HCEC 1CT (cell line): Measurements from ENCODE around the gene EGFR.

Source experiments
- DNase-seq: peaks from one replicate; pipeline ENCODE4 v3.0.0-alpha.2; 2017

The EGFR gene

GRCh38 chr7:55108401-55108800, 89.6 kb downstream of the EGFR start:
- no peak for DNase-seq

DNA sequence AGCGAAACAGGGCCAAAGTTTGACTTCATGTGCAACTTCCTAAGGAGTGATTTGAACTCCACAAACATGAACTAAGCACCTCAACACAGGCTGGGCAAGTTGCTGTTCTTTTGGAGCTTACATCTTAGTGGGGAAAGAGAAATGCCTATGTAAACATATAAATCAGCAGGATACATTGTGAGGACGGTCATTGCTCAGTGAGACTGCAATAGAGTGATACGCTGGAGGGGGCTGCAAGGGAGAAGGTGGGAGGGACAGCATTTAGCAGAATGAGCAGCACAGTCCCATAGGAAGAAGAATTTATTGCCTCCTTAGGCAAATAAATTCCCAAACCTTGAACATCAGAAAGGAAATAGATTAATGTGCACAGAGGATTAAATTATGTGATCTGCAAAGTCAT, 90.0 kb downstream of the EGFR start:
- no peak for DNase-seq

DNA sequence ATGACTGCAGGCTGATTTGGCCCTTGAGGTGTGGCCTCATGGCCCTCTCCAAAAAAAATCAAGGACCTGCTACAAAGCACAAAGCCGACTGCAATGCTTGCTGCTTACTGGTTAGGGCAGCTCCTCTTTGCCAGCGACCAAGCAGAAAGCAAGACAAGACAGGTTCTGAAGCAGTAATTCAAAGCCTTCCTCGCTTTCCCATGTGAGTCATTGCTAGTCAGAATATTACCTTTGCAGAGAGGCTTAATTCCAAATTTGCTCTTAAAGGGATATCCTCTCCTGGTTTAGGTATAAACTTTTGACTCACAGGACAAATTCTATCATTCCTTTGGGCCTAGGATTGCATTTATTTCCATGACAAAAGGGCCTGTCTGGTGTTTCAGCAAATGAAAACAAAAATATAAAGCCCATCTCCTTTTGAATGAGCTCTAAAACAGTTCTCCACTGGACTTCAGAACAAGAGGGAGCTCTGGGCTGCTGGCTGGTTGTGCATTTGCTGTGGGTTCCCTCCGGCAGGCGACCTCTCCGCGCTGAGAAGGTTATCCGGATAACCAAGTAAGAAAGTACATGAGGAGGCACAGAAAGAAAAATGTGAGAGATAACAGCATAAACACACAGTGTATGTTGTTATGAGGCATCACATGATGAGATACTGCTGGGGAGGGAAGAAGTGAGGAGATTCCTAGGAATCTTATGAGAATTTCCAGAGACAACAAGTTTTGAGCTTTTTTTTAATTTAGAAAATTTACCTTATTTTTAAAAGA, 90.8 kb downstream of the EGFR start:
- no peak for DNase-seq

DNA sequence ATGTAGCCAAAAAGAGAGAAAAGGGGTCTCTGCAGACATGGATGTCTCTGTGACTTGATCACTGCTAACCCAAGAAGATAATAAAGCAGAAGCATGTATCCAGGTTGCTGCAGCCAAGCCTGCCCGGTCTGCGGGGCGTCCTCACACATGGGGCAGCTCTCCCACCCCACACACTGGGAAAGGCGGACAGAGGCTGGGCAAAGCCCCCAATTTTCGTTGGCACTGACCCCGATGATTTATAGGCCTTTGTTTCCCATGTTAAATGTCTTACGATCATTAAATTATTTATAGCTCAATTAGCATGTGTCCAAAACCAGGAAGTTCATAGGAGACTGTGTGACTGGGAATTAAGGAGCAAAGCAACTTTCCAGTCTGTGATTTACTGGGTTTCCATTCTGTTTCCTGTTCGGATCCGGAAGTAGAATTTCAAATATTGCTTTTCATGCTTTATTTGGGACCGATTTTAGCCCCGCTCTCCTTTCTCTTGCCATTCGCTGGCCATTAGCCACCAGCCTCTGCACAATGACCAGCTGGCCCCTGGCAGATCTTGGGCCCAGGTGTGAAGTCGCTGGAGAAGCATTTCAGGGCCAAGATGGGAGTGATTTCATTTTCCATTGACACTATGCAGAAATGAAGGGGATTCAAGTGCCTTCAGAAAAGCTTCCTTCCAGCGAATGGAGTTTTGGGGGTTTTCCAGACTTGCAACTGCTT, 91.6 kb downstream of the EGFR start:
- DNase-seq = no peak

GRCh38 chr7:55110993-55111361, 92.2 kb downstream of the EGFR start:
- DNase-seq = no peak

- no peak for DNase-seq
These were observed 93.2 kb downstream of the EGFR start for GRCh38 chr7:55112056-55112455.

GRCh38 chr7:55113760-55114540, 95.1 kb downstream of the EGFR start:
- no peak for DNase-seq

- DNase-seq = no peak
These were observed 98.5 kb downstream of the EGFR start for GRCh38 chr7:55117286-55117685.

GRCh38 chr7:55118426-55118825, 99.6 kb downstream of the EGFR start:
- no peak for DNase-seq

GRCh38 chr7:55119571-55119970, 100.8 kb downstream of the EGFR start:
- no peak for DNase-seq

DNA sequence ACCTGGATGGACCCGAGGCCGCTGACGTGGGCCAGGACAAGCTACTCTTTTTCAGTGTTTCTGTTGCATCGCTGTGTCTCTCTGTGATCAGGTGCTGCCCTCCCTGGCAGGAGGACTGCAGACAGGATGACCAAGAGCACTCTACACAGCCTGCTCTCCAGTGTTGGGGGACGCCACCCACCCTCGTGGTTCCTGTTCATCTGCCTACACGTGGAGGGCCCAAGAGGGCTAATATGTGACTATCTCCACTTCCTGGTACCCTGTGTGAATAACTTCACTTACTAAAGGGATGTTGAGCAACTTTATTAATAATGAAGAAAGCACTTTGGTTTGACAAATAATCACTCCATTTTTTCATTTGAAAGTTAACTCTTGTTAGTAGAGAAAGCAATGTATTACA, 101.3 kb downstream of the EGFR start:
- DNase-seq = no peak

- peak; percentile 63 for DNase-seq
These were observed 101.8 kb downstream of the EGFR start for GRCh38 chr7:55120501-55121198.

- no peak for DNase-seq
These were observed 102.4 kb downstream of the EGFR start for GRCh38 chr7:55121249-55121648.

DNA sequence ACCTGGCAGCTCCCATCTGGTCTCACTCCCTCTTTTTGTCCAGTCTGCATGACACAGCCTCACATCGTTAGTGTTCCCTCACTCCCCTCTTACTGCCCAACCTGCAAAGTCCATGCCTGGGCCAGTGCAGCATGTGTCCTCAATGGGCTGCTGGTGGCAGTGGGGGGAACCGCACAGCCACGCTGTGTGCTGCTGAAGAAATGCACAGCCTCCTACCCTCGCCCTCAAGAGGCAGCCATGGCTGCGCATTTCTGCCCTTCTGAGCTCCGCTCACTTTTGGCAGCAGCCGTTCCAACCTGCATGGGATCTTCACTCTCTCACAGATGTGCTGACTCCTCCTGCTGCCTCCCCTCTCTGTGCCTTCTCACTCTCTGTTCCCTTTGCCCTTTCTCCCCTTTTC, 103.4 kb downstream of the EGFR start:
- no peak for DNase-seq

DNA sequence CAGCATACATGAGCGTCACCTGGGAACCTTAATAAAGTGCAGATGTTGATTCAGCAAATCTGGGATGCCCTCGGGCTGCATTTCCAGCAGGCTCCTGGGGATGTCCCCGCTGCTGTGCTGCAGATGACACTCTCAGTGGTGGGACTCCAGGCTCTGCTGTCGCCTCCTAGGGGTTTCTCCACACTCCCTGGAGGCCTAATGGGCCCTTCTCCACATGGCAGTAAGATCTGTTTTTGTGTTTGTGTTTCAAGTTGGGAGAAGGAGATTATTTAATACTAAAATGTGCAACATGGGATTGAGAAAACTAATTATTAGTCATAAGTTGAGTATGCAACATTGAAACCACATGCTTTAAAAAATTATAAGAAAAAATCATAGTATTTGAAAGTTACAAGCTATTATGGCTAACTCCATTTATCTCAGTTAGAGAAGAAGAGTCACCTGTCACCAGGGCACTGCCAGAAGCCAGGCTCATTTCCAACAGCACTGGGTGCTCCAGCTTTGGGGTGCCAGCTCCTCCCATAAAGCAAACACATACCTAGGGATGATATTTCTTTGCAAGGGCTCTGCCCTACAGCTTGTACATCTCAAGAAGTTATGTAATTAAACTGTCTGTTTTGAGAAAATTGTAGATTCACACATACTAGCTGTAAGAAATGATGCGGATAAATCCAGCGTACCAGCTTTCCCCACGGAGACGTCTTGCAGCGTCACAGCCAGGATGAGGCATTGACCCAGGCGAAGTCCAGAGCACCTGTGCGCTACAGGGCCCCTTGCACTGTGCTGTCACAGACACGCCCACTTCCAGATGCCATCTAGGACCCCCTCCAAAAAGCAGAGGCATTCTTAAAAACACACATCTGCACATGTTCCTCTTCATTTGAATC, 106.4 kb downstream of the EGFR start:
- peak; percentile 59 for DNase-seq

DNA sequence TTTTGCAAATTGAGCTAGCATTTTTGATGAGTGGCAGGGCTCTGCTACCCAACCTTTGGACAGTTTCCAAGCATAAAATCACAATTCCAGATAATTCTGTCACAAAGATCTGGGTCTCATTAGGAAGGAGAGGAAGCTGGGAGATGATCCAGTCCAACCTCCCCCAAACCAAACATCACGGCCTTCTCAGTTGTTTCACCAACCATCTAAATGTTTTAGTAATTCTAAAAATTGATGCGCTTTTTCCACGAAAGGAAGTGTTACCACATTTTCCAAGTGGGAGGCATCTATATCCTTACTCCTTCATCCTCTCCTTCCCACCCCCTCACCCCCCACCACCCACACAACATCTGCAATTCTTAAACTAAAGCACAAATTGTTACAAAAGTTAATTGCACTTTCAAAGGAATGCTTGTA, 108.3 kb downstream of the EGFR start:
- no peak for DNase-seq

DNA sequence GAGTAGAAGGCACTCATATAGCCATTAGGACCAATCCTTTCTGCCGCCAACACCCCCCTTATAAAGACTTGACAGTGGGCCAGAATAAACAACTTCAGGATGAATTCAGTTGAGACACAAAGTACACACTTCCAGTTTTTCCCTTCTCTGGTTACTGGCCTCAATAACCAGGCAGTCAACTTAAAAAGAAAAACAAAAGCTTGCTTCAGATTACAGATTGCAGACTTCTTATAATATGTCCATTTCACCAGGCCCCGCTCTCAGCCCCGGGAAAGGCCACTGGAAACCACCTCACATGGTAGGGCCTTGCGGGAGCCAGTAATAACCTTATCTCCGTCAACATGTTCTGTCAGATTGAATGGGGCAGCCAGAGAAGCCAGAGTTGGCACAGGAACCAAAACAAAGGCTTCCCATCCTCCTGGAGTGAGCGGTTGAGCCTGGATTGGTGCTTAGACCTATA, 108.8 kb downstream of the EGFR start:
- peak; percentile 51 for DNase-seq

DNA sequence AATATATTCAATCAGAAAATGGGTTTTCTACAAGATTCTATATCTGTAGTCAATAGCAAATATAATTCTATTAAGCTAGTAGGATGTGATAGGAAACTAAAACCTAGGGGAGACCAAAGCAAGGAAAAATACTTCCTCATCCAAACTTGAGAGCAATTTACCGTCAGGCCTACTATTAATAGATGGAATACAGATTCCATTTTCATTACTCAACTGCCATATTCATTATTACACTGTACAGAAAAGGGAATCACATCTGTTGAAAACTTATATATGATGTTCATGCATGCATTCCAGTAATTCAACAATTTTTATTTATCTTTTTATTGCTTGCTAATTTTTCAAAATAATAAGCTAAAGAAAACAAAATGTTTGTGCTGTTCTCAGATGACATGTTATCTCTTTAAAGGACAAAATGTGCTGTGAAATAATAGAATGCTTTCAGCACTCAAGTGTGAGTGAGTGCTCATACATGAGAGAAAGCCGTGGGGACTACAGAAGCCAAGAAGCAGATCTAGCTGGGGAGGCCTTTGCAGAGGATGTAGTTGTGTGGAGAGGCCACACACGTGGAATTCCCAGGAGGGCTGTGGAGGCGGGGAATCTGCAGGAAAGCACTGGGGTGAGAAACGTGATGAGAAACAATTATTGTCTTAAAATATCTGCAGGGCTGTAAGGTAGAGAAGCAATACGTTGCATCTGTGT, 110.0 kb downstream of the EGFR start:
- DNase-seq = peak; percentile 72

GRCh38 chr7:55129541-55130394, 111.0 kb downstream of the EGFR start:
- DNase-seq = peak; percentile 73

GRCh38 chr7:55130395-55131141, 111.8 kb downstream of the EGFR start:
- DNase-seq = peak; percentile 91
